IMR-90 (cell line): ENCODE results near the gene MTG1. TPM values are rescaled to one million over a fixed set of nuclear protein-coding genes. Genes with fewer than 3 reads are reported as not detected.

ENCODE experiments used
- ATAC-seq: fragments of 200-7000 bp; cut with Tn5 transposase; 2 replicates; pipeline ENCODE4 v1.9.1; 2020; ENCODE audit warnings: low read depth, mild to moderate bottlenecking, moderate library complexity
- BruUV-seq: library from RNA; stranded (reverse); fragments of 400-500 nt; replicated peaks from 2 replicates; lab custom pipeline; 2021; lab: Mats Ljungman, UMichigan
- CTCF ChIA-PET: fragments of 300-600 bp; formaldehyde crosslinking; extraction: SDS; loops from one replicate; lab custom pipeline; 2021; ENCODE audit warnings: antibody characterized with exemption; lab: Yijun Ruan, JAX
- POLR2A ChIA-PET: fragments of 300-600 bp; sonication (Branson Sonifier 250); formaldehyde crosslinking; loops from one replicate; lab custom pipeline; 2022; ENCODE audit warnings: antibody characterized with exemption; ENCODE audit not compliant: unreplicated experiment; lab: Charles Lee
- DNase-seq: peaks from one replicate; pipeline ENCODE4 v3.0.0; 2013
- H2AFZ ChIP-seq: replicated peaks from 2 replicates; pipeline ENCODE3; 2013; ENCODE audit warnings: low read length, mild to moderate bottlenecking; ENCODE audit not compliant: poor library complexity
- H2AK5ac ChIP-seq: 2 replicates; pipeline ENCODE4 v1.6.1; 2013; ENCODE audit warnings: low read depth, low read length, inconsistent platforms
- H2AK9ac ChIP-seq: replicated peaks from 2 replicates; pipeline ENCODE3; 2013; ENCODE audit warnings: mild to moderate bottlenecking, low read depth, low read length, moderate library complexity; ENCODE audit not compliant: poor library complexity
- H2BK120ac ChIP-seq: 2 replicates; pipeline ENCODE4 v1.6.1; 2013; ENCODE audit warnings: low read depth, low read length, inconsistent platforms
- H2BK15ac ChIP-seq: 3 replicates; pipeline ENCODE4 v1.6.1; 2013; ENCODE audit warnings: low read depth, low read length, inconsistent platforms
- H2BK20ac ChIP-seq: 2 replicates; pipeline ENCODE4 v1.6.1; 2013; ENCODE audit warnings: low read depth, mild to moderate bottlenecking, inconsistent platforms, low read length, moderate library complexity
- H2BK5ac ChIP-seq: 2 replicates; pipeline ENCODE4 v1.6.1; 2013; ENCODE audit warnings: mild to moderate bottlenecking, low read depth, low read length, inconsistent platforms; ENCODE audit not compliant: poor library complexity, severe bottlenecking
- H3K14ac ChIP-seq: replicated peaks from 2 replicates; pipeline ENCODE4 v1.6.1; 2013; ENCODE audit warnings: low read depth, low read length, inconsistent platforms
- H3K18ac ChIP-seq: 2 replicates; pipeline ENCODE4 v1.6.1; 2013; ENCODE audit warnings: low read depth, low read length, control low read depth
- H3K23ac ChIP-seq: 2 replicates; pipeline ENCODE4 v1.6.1; 2013; ENCODE audit warnings: low read depth, low read length, inconsistent platforms
- H3K27ac ChIP-seq: 2 replicates; pipeline ENCODE4 v1.5.1; 2013; ENCODE audit warnings: mild to moderate bottlenecking, control low read depth, low read length; ENCODE audit not compliant: insufficient read depth
- H3K27me3 ChIP-seq: 2 replicates; pipeline ENCODE4 v1.6.1; 2013; ENCODE audit warnings: low read length; ENCODE audit not compliant: control insufficient read depth, insufficient read depth
- H3K36me3 ChIP-seq: 2 replicates; pipeline ENCODE4 v1.6.1; 2013; ENCODE audit warnings: low read length, mixed read lengths; ENCODE audit not compliant: control insufficient read depth, insufficient read depth
- H3K4ac ChIP-seq: 2 replicates; pipeline ENCODE4 v1.6.1; 2013; ENCODE audit warnings: low read depth, low read length, inconsistent platforms
- H3K4me1 ChIP-seq: 2 replicates; pipeline ENCODE4 v1.6.1; 2013; ENCODE audit warnings: low read length, mixed read lengths; ENCODE audit not compliant: control insufficient read depth, insufficient read depth
- H3K4me2 ChIP-seq: 2 replicates; pipeline ENCODE4 v1.6.1; 2013; ENCODE audit warnings: low read depth, mild to moderate bottlenecking, control low read depth, low read length, moderate library complexity
- H3K4me3 ChIP-seq: 2 replicates; pipeline ENCODE4 v1.5.1; 2013; ENCODE audit warnings: low read depth, mild to moderate bottlenecking, control low read depth, low read length, moderate library complexity; ENCODE audit not compliant: insufficient read depth
- H3K56ac ChIP-seq: 2 replicates; pipeline ENCODE4 v1.6.1; 2013; ENCODE audit warnings: low read length, inconsistent platforms; ENCODE audit not compliant: insufficient read depth; ENCODE audit errors: extremely low read depth
- H3K79me1 ChIP-seq, 2 experiments: 2 replicates each; pipeline ENCODE4 v1.6.1; 2013; ENCODE audit warnings: low read length in 2 of 2, inconsistent platforms in 1 of 2, low read depth in 1 of 2
- H3K9ac ChIP-seq: 2 replicates; pipeline ENCODE4 v1.6.1; 2013; ENCODE audit warnings: low read depth, low read length, control low read depth
- H3K9me1 ChIP-seq: 2 replicates; pipeline ENCODE4 v1.6.1; 2013; ENCODE audit warnings: low read length, inconsistent platforms; ENCODE audit not compliant: insufficient read depth
- H3K9me3 ChIP-seq: 2 replicates; pipeline ENCODE4 v1.6.1; 2013; ENCODE audit warnings: low read length; ENCODE audit not compliant: control insufficient read depth, insufficient read depth
- H4K20me1 ChIP-seq: 2 replicates; pipeline ENCODE4 v1.6.1; 2013; ENCODE audit warnings: low read length, inconsistent platforms; ENCODE audit not compliant: insufficient read depth
- H4K5ac ChIP-seq: 2 replicates; pipeline ENCODE4 v1.6.1; 2013; ENCODE audit warnings: mild to moderate bottlenecking, low read depth, low read length, control low read depth
- H4K8ac ChIP-seq, 2 experiments: 2 replicates each; pipeline ENCODE4 v1.6.1; 2013; ENCODE audit warnings: low read depth in 2 of 2, low read length in 2 of 2, control low read depth in 1 of 2, inconsistent platforms in 1 of 2
- H4K91ac ChIP-seq: 2 replicates; pipeline ENCODE4 v1.6.1; 2013; ENCODE audit warnings: low read depth, low read length, inconsistent platforms; ENCODE audit not compliant: insufficient read depth
- BHLHE40 ChIP-seq: fragments of 150-350 bp; IDR thresholded peaks from 2 replicates; pipeline ENCODE4 v1.6.1; 2016; ENCODE audit warnings: mild to moderate bottlenecking, low read depth, low read length
- CHD1 ChIP-seq: IDR thresholded peaks from 2 replicates; pipeline ENCODE4 v1.6.1; 2012; ENCODE audit warnings: low read depth, low read length, improper control_type of control experiment
- ELK1 ChIP-seq: fragments of 150-350 bp; IDR thresholded peaks from 2 replicates; pipeline ENCODE4 v1.6.1; 2016; ENCODE audit warnings: low read depth, mild to moderate bottlenecking, low read length, moderate library complexity, borderline replicate concordance
- MXI1 ChIP-seq: IDR thresholded peaks from 2 replicates; pipeline ENCODE4 v1.6.1; 2012; ENCODE audit warnings: low read depth, mild to moderate bottlenecking, low read length, moderate library complexity, borderline replicate concordance
- NFE2L2 ChIP-seq: fragments of 150-350 bp; IDR thresholded peaks from 2 replicates; pipeline ENCODE4 v1.6.1; 2016; ENCODE audit warnings: low read depth, mild to moderate bottlenecking, low read length
- POLR2A ChIP-seq: IDR thresholded peaks from 2 replicates; pipeline ENCODE4 v1.6.1; 2012; ENCODE audit warnings: mild to moderate bottlenecking, low read depth, low read length
- RFX5 ChIP-seq: IDR thresholded peaks from 2 replicates; pipeline ENCODE4 v1.8.0; 2012; ENCODE audit warnings: low read depth, mild to moderate bottlenecking, low read length, moderate library complexity
- WGBS, 2 experiments: methylation state at CpG; one replicate each; pipeline versions ENCODE4 v1.1.5 to v1.1.7; 2013; ENCODE audit warnings: missing lambda C conversion rate in 2 of 2; ENCODE audit not compliant: insufficient read length in 1 of 2; ENCODE audit errors: extremely low coverage in 2 of 2; 5-methylcytosine and 5-hydroxymethylcytosine counted together
- dilution Hi-C: fragments of 300-500 bp; cut with HindIII; formaldehyde crosslinking; loops from one replicate; pipeline ENCODE4 v1.14.3; 2018; ENCODE audit warnings: low sequenced_read_pairs; ENCODE audit not compliant: unreplicated experiment
- in situ Hi-C: fragments of 300-500 bp; cut with MboI; formaldehyde crosslinking; loops from 3 replicates; pipeline ENCODE4 v1.14.3; 2019; ENCODE audit warnings: low sequenced_read_pairs, inconsistent platforms, mixed read lengths
- intact Hi-C: fragments of 100-400 bp; cut with micrococcal nuclease; formaldehyde crosslinking; loops from 2 replicates; pipeline ENCODE4 v1.10.0; 2022
- polyA plus RNA-seq, 3 experiments: library from polyadenylated mRNA; depleted of rRNA; stranded (reverse); fragments of >200 nt; gene quantifications; 2 replicates each; pipeline ENCODE4 v1.2.3, GENCODE V29; 2012; ENCODE audit warnings: low replicate concordance in 1 of 3
- total RNA-seq: library from RNA; depleted of rRNA; stranded (reverse); fragments of >200 nt; gene quantifications from 2 replicates; pipeline ENCODE4 v1.2.3, GENCODE V29; 2012

Gene MTG1
- total and polyA plus RNA-seq, 2 of the 4 experiments (the other 2 are of a cell fraction), result 38.5 to 64.8 TPM

GRCh38 chr10:133464582-133465031 lies 70.7 kb downstream of the MTG1 start:
- no peak overlapping the region for H3K14ac ChIP-seq
- H3K23ac ChIP-seq, result no peak overlapping the region
- ATAC-seq (no peak), DNase-seq (no peak)
- no peak overlapping the region for H3K18ac ChIP-seq
- no peak overlapping the region for H2BK20ac ChIP-seq
- no peaks in the 10 kb centered on the region for H4K20me1 ChIP-seq
- CTCF ChIA-PET, result no interaction called here
- no CpG with 5 or more reads among the region's 12 CpGs for WGBS, 2 experiments
- no peak overlapping the region for H2AK9ac ChIP-seq
- BruUV-seq, result no TSS peak
- no peak overlapping the region for H4K5ac ChIP-seq
- H4K91ac ChIP-seq, result no peak overlapping the region
- POLR2A ChIA-PET, result no interaction called here
- no peak overlapping the region for H2AFZ ChIP-seq
- intact Hi-C loops (no loop called here), in situ Hi-C loops (no loop called here), dilution Hi-C loops (no loop called here)
- H2AK5ac ChIP-seq, result no peak overlapping the region
- no peak overlapping the region for H2BK15ac ChIP-seq
- H3K9me3 ChIP-seq, result no peaks in the 10 kb centered on the region
- no peaks in the 10 kb centered on the region for H3K36me3 ChIP-seq
- no peak for TF ChIP-seq CHD1
- TF ChIP-seq POLR2A, result no peak
- TF ChIP-seq NFE2L2, result no peak
- TF ChIP-seq MXI1, result no peak
- no peak for TF ChIP-seq RFX5
- TF ChIP-seq BHLHE40, result no peak
- TF ChIP-seq ELK1, result no peak
- no peaks in the 10 kb centered on the region for H3K9me1 ChIP-seq
- H3K56ac ChIP-seq, result no peak overlapping the region
- no peak overlapping the region for H4K8ac ChIP-seq
- H3K79me1 ChIP-seq, result no peaks in the 10 kb centered on the region
- H3K4me2 ChIP-seq, result no peak overlapping the region
- no peak overlapping the region for H2BK120ac ChIP-seq
- H3K4me3 ChIP-seq, result no peak overlapping the region
- H3K4me1 ChIP-seq, result no peaks in the 10 kb centered on the region
- no peak overlapping the region for H3K4ac ChIP-seq
- no peaks in the 10 kb centered on the region for H3K27me3 ChIP-seq
- no peak overlapping the region for H3K27ac ChIP-seq
- H2BK5ac ChIP-seq, result no peak overlapping the region
- H3K9ac ChIP-seq, result no peak overlapping the region
